B cell (primary cell): ENCODE results near the gene LASP1. TPM values are rescaled to one million over a fixed set of nuclear protein-coding genes. Genes with fewer than 3 reads are reported as not detected.

ENCODE experiments used
- ATAC-seq: fragments of 200-7000 bp; cut with Tn5 transposase; one replicate; pipeline ENCODE4 v1.10.0; 2021; ENCODE audit warnings: low read depth, mild to moderate bottlenecking, moderate number of reproducible peaks, moderate library complexity
- CTCF ChIA-PET: fragments of 350-600 bp; sonication (Branson Sonifier 250); formaldehyde crosslinking; loops from one replicate; lab custom pipeline; 2021; ENCODE audit warnings: antibody characterized with exemption, inconsistent platforms; lab: Charles Lee
- POLR2A ChIA-PET: fragments of 350-600 bp; sonication (Branson Sonifier 250); formaldehyde crosslinking; loops from one replicate; lab custom pipeline; 2021; ENCODE audit warnings: antibody characterized with exemption; lab: Charles Lee
- DNase-seq: peaks from one replicate; pipeline ENCODE4 v3.0.0; 2013
- H2AFZ ChIP-seq: 2 replicates; pipeline ENCODE4 v1.6.1; 2012; ENCODE audit warnings: mild to moderate bottlenecking, low read depth, low read length; ENCODE audit not compliant: insufficient read depth, poor library complexity, severe bottlenecking
- H3K27ac ChIP-seq, 2 donors: 1 replicate in 1 of 2; 2 replicates in 1 of 2; pipeline ENCODE4 v1.5.1; 2012 to 2013; ENCODE audit warnings: low read length in 2 of 2, mild to moderate bottlenecking in 2 of 2, moderate library complexity in 1 of 2
- H3K27me3 ChIP-seq, 4 experiments: fragments of 200-600 bp in 1 of 4; sonication (generic) in 1 of 4; replicated peaks in 1 of 4; 1 replicate in 2 of 4; 2 replicates in 2 of 4; pipeline versions ENCODE4 v1.6.1 to v1.7.0; 2013 to 2016; ENCODE audit warnings: low read length in 3 of 4, mild to moderate bottlenecking in 2 of 4, mixed read lengths in 1 of 4, moderate library complexity in 1 of 4; ENCODE audit not compliant: insufficient read depth in 4 of 4, control insufficient read depth in 3 of 4; ENCODE audit errors: control extremely low read depth in 1 of 4
- H3K36me3 ChIP-seq, 2 experiments: replicated peaks in 1 of 2; 1 replicate in 1 of 2; 2 replicates in 1 of 2; pipeline versions ENCODE4 v1.6.1 to v1.7.1; 2013; ENCODE audit warnings: low read length in 1 of 2; ENCODE audit not compliant: insufficient read depth in 2 of 2, control insufficient read depth in 1 of 2; ENCODE audit errors: control extremely low read depth in 1 of 2, extremely low read depth in 1 of 2
- H3K4me1 ChIP-seq, 2 donors: fragments of 200-600 bp in 1 of 2; sonication (generic) in 1 of 2; 1 replicate in 1 of 2; 2 replicates in 1 of 2; pipeline versions ENCODE4 v1.5.1 to v1.6.1; 2013 to 2017; ENCODE audit warnings: low read length in 2 of 2; ENCODE audit not compliant: control insufficient read depth in 2 of 2, insufficient read depth in 2 of 2
- H3K4me2 ChIP-seq: replicated peaks from 2 replicates; pipeline ENCODE3; 2012; ENCODE audit warnings: mild to moderate bottlenecking, low read depth, low read length; ENCODE audit not compliant: poor library complexity, severe bottlenecking
- H3K4me3 ChIP-seq, 5 experiments: fragments of 200-600 bp in 1 of 5; sonication (generic) in 1 of 5; 1 replicate in 3 of 5; 2 replicates in 2 of 5; pipeline versions ENCODE4 v1.5.1 to v1.7.0; 2011 to 2016; ENCODE audit warnings: low read length in 4 of 5, mild to moderate bottlenecking in 4 of 5, low read depth in 2 of 5, control low read depth in 1 of 5, moderate library complexity in 1 of 5; ENCODE audit not compliant: insufficient read depth in 1 of 5; ENCODE audit errors: control extremely low read depth in 1 of 5, extremely low read depth in 1 of 5
- H3K79me2 ChIP-seq: fragments of 200-600 bp; sonication (generic); one replicate; pipeline ENCODE4 v1.6.0; 2016; ENCODE audit warnings: low read length; ENCODE audit not compliant: control insufficient read depth, insufficient read depth
- H3K9ac ChIP-seq: fragments of 200-600 bp; sonication (generic); 2 replicates; pipeline ENCODE4 v1.6.1; 2017; ENCODE audit warnings: mild to moderate bottlenecking, low read length, moderate library complexity
- H3K9me3 ChIP-seq, 3 donors: one replicate each; pipeline versions ENCODE4 v1.6.1 to v1.7.1; 2013; ENCODE audit warnings: low read length in 2 of 3; ENCODE audit not compliant: control insufficient read depth in 2 of 3, insufficient read depth in 1 of 3; ENCODE audit errors: control extremely low read depth in 1 of 3
- H4K20me1 ChIP-seq: 2 replicates; pipeline ENCODE4 v1.6.0; 2012; ENCODE audit warnings: mild to moderate bottlenecking, low read length; ENCODE audit not compliant: insufficient read depth, control insufficient read depth, poor library complexity, severe bottlenecking
- H3K27ac Mint-ChIP-seq: one replicate; pipeline ENCODE4 v1.8.0; 2021; ENCODE audit warnings: mixed read lengths
- H3K27me3 Mint-ChIP-seq: one replicate; pipeline ENCODE4 v1.8.0; 2021; ENCODE audit warnings: mixed read lengths
- H3K4me1 Mint-ChIP-seq: one replicate; pipeline ENCODE4 v1.8.0; 2021; ENCODE audit warnings: mixed read lengths
- H3K4me3 Mint-ChIP-seq: one replicate; pipeline ENCODE4 v1.8.0; 2021; ENCODE audit warnings: mixed read lengths
- H3K9me3 Mint-ChIP-seq: one replicate; pipeline ENCODE4 v1.8.0; 2022; ENCODE audit warnings: mixed read lengths; ENCODE audit not compliant: insufficient read depth
- EZH2 ChIP-seq: IDR thresholded peaks from 2 replicates; pipeline ENCODE4 v1.6.1; 2012; ENCODE audit warnings: borderline replicate concordance, low read depth, mild to moderate bottlenecking, moderate library complexity, low read length; ENCODE audit not compliant: insufficient read depth, poor library complexity, severe bottlenecking
- WGBS: methylation state at CpG from one replicate; pipeline ENCODE4 v1.1.5; 2013; ENCODE audit warnings: missing lambda C conversion rate; ENCODE audit not compliant: insufficient coverage; 5-methylcytosine and 5-hydroxymethylcytosine counted together
- intact Hi-C: fragments of 100-400 bp; cut with micrococcal nuclease; formaldehyde crosslinking; loops from one replicate; pipeline ENCODE4 v1.10.0; 2022
- polyA plus RNA-seq: library from polyadenylated mRNA; depleted of rRNA; stranded (reverse); fragments of >200 nt; gene quantifications from 2 replicates; pipeline ENCODE4 v1.2.3, GENCODE V29; 2012
- total RNA-seq, 2 donors: library from RNA; stranded (reverse); fragments of 120-200 nt in 1 of 2; gene quantifications; 1 replicate in 1 of 2; 2 replicates in 1 of 2; pipeline versions ENCODE4 v1.2.3 to v1.2.4, GENCODE V29; 2013 to 2022
- TF ChIP-seq, protein P1 (sequence below): fragments of 200-600 bp; IDR thresholded peaks from one replicate; pipeline ENCODE4 v1.8.0; 2022; ENCODE audit warnings: antibody characterized with exemption, mild to moderate bottlenecking

LASP1 gene
- total and polyA plus RNA-seq, 2 donors (not counting 1 experiment from before 2014, with no cell fraction given), result 51.6 to 125 TPM

DNA sequence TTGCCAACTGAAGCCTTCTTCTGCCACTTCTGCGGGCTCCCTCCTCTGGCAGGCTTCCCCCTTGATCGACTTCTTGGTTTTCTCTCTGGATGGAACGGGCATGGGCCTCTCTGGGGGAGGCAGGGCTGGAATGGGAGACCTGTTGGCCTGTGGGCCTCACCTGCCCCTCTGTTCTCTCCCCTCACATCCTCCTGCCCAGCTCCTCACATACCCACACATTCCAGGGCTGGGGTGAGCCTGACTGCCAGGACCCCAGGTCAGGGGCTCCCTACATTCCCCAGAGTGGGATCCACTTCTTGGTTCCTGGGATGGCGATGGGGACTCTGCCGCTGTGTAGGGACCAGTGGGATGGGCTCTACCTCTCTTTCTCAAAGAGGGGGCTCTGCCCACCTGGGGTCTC is 49.1 kb downstream of the LASP1 start:
- Histone ChIP-seq H3K27ac (no peak overlapping the region), H3K4me3 (no peak overlapping the region), H3K4me2 (no peak overlapping the region), H3K9me3 (no peaks in the 10 kb centered on the region), H3K79me2 (peaks cover 2% of the 10 kb centered on the region), H3K27me3 (no peaks in the 10 kb centered on the region), H3K36me3 (peaks cover 0 to 58% of the 10 kb centered on the region in 2 experiments), H3K9ac (no peak overlapping the region), H2AFZ (no peak overlapping the region), H3K4me1 (peaks cover 0 to 3% of the 10 kb centered on the region in 2 donors), H4K20me1 (peaks cover 48% of the 10 kb centered on the region)
- Mint-ChIP-seq H3K4me1 (peaks cover 22% of the 10 kb centered on the region), H3K9me3 (no peaks in the 10 kb centered on the region), H3K27me3 (no peaks in the 10 kb centered on the region), H3K4me3 (no peak overlapping the region), H3K27ac (no peak overlapping the region)
- intact Hi-C loops, result no loop called here
- 93% methylated on average over 5 of the region's 5 CpGs for whole genome bisulfite sequencing
- ChIA-PET POLR2A (no interaction called here), CTCF (no interaction called here)
- ATAC-seq, result no peak
- TF ChIP-seq EZH2, result no peak
- no peak for DNase-seq

- Histone ChIP-seq H3K36me3 (peaks cover 0 to 52% of the 10 kb centered on the region in 2 experiments), H3K4me3 (no peak overlapping the region), H4K20me1 (peaks cover 43% of the 10 kb centered on the region), H3K9me3 (no peaks in the 10 kb centered on the region), H3K27me3 (no peaks in the 10 kb centered on the region), H3K4me1 (peaks cover 0 to 3% of the 10 kb centered on the region in 2 donors), H3K9ac (no peak overlapping the region), H3K79me2 (no peaks in the 10 kb centered on the region), H3K27ac (no peak overlapping the region), H2AFZ (no peak overlapping the region), H3K4me2 (no peak overlapping the region)
- no peak overlapping the region for H3K27ac Mint-ChIP-seq
- peaks cover 22% of the 10 kb centered on the region for H3K4me1 Mint-ChIP-seq
- POLR2A ChIA-PET, result no interaction called here
- H3K4me3 Mint-ChIP-seq, result no peak overlapping the region
- intact Hi-C loops, result no loop called here
- CTCF ChIA-PET, result no interaction called here
- TF ChIP-seq, protein P1, sequence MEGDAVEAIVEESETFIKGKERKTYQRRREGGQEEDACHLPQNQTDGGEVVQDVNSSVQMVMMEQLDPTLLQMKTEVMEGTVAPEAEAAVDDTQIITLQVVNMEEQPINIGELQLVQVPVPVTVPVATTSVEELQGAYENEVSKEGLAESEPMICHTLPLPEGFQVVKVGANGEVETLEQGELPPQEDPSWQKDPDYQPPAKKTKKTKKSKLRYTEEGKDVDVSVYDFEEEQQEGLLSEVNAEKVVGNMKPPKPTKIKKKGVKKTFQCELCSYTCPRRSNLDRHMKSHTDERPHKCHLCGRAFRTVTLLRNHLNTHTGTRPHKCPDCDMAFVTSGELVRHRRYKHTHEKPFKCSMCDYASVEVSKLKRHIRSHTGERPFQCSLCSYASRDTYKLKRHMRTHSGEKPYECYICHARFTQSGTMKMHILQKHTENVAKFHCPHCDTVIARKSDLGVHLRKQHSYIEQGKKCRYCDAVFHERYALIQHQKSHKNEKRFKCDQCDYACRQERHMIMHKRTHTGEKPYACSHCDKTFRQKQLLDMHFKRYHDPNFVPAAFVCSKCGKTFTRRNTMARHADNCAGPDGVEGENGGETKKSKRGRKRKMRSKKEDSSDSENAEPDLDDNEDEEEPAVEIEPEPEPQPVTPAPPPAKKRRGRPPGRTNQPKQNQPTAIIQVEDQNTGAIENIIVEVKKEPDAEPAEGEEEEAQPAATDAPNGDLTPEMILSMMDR, result no peak
- no peak for TF ChIP-seq EZH2
- ATAC-seq, result no peak
- DNase-seq, result no peak
- H3K9me3 Mint-ChIP-seq, result no peaks in the 10 kb centered on the region
- no peaks in the 10 kb centered on the region for H3K27me3 Mint-ChIP-seq
- 97% methylated on average over 16 of the region's 16 CpGs for WGBS
Observed at GRCh38 chr17:38919316-38920078, 49.6 kb downstream of the LASP1 start.
